Mammary epithelial cell (primary cell): ENCODE results near the gene CMPK1.

Experiments
- EZH2 ChIP-seq: IDR thresholded peaks from 2 replicates; pipeline ENCODE4 v1.6.1; 2012; ENCODE audit warnings: low read length, inconsistent platforms, borderline replicate concordance
- TF ChIP-seq, protein P1 (sequence below), 2 donors: IDR thresholded peaks in 1 of 2; conservative IDR thresholded peaks in 1 of 2; 2 replicates each; pipeline ENCODE4 v1.5.1; 2011 to 2012; ENCODE audit warnings: inconsistent platforms in 2 of 2, low read length in 2 of 2, mild to moderate bottlenecking in 2 of 2, control low read depth in 1 of 2, low read depth in 1 of 2; ENCODE audit not compliant: insufficient read depth in 1 of 2; ENCODE audit errors: extremely low read depth in 1 of 2

DNA sequence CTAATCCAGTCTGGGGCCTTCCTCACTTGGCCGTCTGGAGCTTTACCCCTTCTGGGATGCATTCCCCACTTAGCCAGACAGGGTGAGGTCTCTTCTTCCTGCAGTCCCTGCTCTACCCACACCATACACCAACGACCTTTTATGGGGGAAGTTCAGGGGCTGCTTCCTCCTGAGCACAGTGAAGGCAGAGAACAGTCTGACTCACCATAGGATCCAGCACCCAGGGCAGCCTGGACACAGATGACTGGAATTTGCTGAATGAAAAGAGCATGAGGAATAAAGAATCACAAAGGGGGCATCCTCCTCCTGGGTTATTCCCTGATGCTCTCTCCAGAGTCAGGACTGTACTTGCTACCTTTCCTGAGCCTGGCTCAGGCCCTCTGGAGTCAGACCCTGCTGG, 77.8 kb downstream of the CMPK1 start:
- TF ChIP-seq EZH2, result no peak
- TF ChIP-seq, protein P1, sequence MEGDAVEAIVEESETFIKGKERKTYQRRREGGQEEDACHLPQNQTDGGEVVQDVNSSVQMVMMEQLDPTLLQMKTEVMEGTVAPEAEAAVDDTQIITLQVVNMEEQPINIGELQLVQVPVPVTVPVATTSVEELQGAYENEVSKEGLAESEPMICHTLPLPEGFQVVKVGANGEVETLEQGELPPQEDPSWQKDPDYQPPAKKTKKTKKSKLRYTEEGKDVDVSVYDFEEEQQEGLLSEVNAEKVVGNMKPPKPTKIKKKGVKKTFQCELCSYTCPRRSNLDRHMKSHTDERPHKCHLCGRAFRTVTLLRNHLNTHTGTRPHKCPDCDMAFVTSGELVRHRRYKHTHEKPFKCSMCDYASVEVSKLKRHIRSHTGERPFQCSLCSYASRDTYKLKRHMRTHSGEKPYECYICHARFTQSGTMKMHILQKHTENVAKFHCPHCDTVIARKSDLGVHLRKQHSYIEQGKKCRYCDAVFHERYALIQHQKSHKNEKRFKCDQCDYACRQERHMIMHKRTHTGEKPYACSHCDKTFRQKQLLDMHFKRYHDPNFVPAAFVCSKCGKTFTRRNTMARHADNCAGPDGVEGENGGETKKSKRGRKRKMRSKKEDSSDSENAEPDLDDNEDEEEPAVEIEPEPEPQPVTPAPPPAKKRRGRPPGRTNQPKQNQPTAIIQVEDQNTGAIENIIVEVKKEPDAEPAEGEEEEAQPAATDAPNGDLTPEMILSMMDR (conservative IDR thresholded peaks at IDR 0.05 in 1 of 2, IDR thresholded peaks at IDR 0.05 in 1 of 2; ENCODE audit: extremely low read depth in 1 of 2, insufficient read depth in 1 of 2, low read depth in 1 of 2, low read length in 2 of 2), result no peak
